Natural killer cell treated with Interleukin-12 subunit alpha and Interleukin-12 subunit beta and Interleukin-15 and Interleukin-18, amount 100 ng/mL, for 72 hours (primary cell): ENCODE data around the gene SCN1B. TPM values are rescaled to one million over a fixed set of nuclear protein-coding genes. Genes with fewer than 3 reads are reported as not detected.
"Not testable (repeated sequence)": the region's sequence is repeated elsewhere in the genome, so short reads cannot be mapped to it uniquely, and the experiment has no call there.

ENCODE experiments used
- ATAC-seq, 2 donors: fragments of 150-1000 bp; cut with Tn5 transposase in 1 of 2; sonication (Bioruptor Pico), chemical (Tn5 transposase) in 1 of 2; 2 replicates each; pipeline ENCODE4 v1.10.0; 2021
- DNase-seq: peaks from one replicate; pipeline ENCODE4 v3.0.0; 2022; ENCODE audit warnings: low spot score
- H3K27ac Mint-ChIP-seq, 2 donors: 1 replicate in 1 of 2; 2 replicates in 1 of 2; pipeline ENCODE4 v1.8.0; 2022; ENCODE audit warnings: mixed read lengths in 2 of 2, mild to moderate bottlenecking in 1 of 2, moderate library complexity in 1 of 2
- H3K27me3 Mint-ChIP-seq, 2 donors: 1 replicate in 1 of 2; 2 replicates in 1 of 2; pipeline ENCODE4 v1.8.0; 2022; ENCODE audit warnings: mixed read lengths in 2 of 2
- H3K36me3 Mint-ChIP-seq: one replicate; pipeline ENCODE4 v1.8.0; 2022; ENCODE audit warnings: mixed read lengths
- H3K4me1 Mint-ChIP-seq, 2 donors: 1 replicate in 1 of 2; 2 replicates in 1 of 2; pipeline ENCODE4 v1.8.0; 2022; ENCODE audit warnings: low read depth in 2 of 2, mixed read lengths in 2 of 2, mild to moderate bottlenecking in 1 of 2
- H3K4me3 Mint-ChIP-seq: one replicate; pipeline ENCODE4 v1.8.0; 2022; ENCODE audit warnings: mixed read lengths
- H3K9me3 Mint-ChIP-seq: 2 replicates; pipeline ENCODE4 v1.8.0; 2022; ENCODE audit warnings: mixed read lengths
- total RNA-seq, 2 donors: library from RNA; stranded (reverse); gene quantifications; one replicate each; pipeline ENCODE4 v1.2.3, GENCODE V29; 2022

Gene SCN1B
- total RNA-seq, 2 donors from 2014 or later, result 0.52 to 0.95 TPM

- H3K4me3 Mint-ChIP-seq, result no peak overlapping the region
- no peak for DNase-seq
- no peaks in the 10 kb centered on the region for H3K9me3 Mint-ChIP-seq
- ATAC-seq, result no peak
- no peaks in the 10 kb centered on the region for H3K27me3 Mint-ChIP-seq
- H3K36me3 Mint-ChIP-seq, result peaks cover 13% of the 10 kb centered on the region
- peaks cover 28 to 34% of the 10 kb centered on the region in 2 donors for H3K4me1 Mint-ChIP-seq
- H3K27ac Mint-ChIP-seq, result peak overlapping the region in 1 of 2 donors; percentile 14
Observed at GRCh38 chr19:35017507-35017906, 12.8 kb upstream of the SCN1B start.

- ATAC-seq (no peak), DNase-seq (no peak)
- peaks cover 20 to 25% of the 10 kb centered on the region in 2 donors for H3K4me1 Mint-ChIP-seq
- H3K27me3 Mint-ChIP-seq, result no peaks in the 10 kb centered on the region
- H3K9me3 Mint-ChIP-seq, result no peaks in the 10 kb centered on the region
- H3K36me3 Mint-ChIP-seq, result peaks cover 13% of the 10 kb centered on the region
- no peak overlapping the region for H3K4me3 Mint-ChIP-seq
- H3K27ac Mint-ChIP-seq, result no peak overlapping the region
Observed at GRCh38 chr19:35018379-35018778, 11.9 kb upstream of the SCN1B start.

- H3K27me3 Mint-ChIP-seq, result no peaks in the 10 kb centered on the region
- DNase-seq, result no peak
- no peak overlapping the region for H3K4me3 Mint-ChIP-seq
- H3K4me1 Mint-ChIP-seq, result peaks cover 12 to 19% of the 10 kb centered on the region in 2 donors
- H3K27ac Mint-ChIP-seq, result no peak overlapping the region
- ATAC-seq, result no peak
- no peaks in the 10 kb centered on the region for H3K9me3 Mint-ChIP-seq
- peaks cover 13% of the 10 kb centered on the region for H3K36me3 Mint-ChIP-seq
Observed at GRCh38 chr19:35019144-35019543, 11.1 kb upstream of the SCN1B start.

GRCh38 chr19:35021016-35021415 lies 9.3 kb upstream of the SCN1B start:
- DNase-seq (no peak), ATAC-seq (no peak)
- Mint-ChIP-seq H3K27me3 (no peaks in the 10 kb centered on the region), H3K27ac (no peak overlapping the region), H3K4me3 (no peak overlapping the region), H3K4me1 (peaks cover 5 to 11% of the 10 kb centered on the region in 2 donors), H3K36me3 (peaks cover 13% of the 10 kb centered on the region), H3K9me3 (no peaks in the 10 kb centered on the region)

- no peak overlapping the region for H3K4me3 Mint-ChIP-seq
- no peak overlapping the region for H3K27ac Mint-ChIP-seq
- H3K4me1 Mint-ChIP-seq, result peaks cover 5 to 11% of the 10 kb centered on the region in 2 donors
- peaks cover 13% of the 10 kb centered on the region for H3K36me3 Mint-ChIP-seq
- no peaks in the 10 kb centered on the region for H3K27me3 Mint-ChIP-seq
- no peaks in the 10 kb centered on the region for H3K9me3 Mint-ChIP-seq
- ATAC-seq (no peak), DNase-seq (no peak)
Observed at GRCh38 chr19:35021596-35021995, 8.7 kb upstream of the SCN1B start.

- Mint-ChIP-seq H3K27ac (no peak overlapping the region), H3K4me3 (no peak overlapping the region), H3K9me3 (no peaks in the 10 kb centered on the region), H3K4me1 (peaks cover 3 to 11% of the 10 kb centered on the region in 2 donors), H3K36me3 (peaks cover 12% of the 10 kb centered on the region), H3K27me3 (no peaks in the 10 kb centered on the region)
- ATAC-seq (no peak), DNase-seq (no peak)
Observed at GRCh38 chr19:35022460-35022859, 7.8 kb upstream of the SCN1B start.

GRCh38 chr19:35023428-35023827 lies 6.8 kb upstream of the SCN1B start:
- DNase-seq (no peak), ATAC-seq (peak in 1 of 2 donors; percentile 3)
- Mint-ChIP-seq H3K36me3 (peaks cover 6% of the 10 kb centered on the region), H3K4me3 (no peak overlapping the region), H3K9me3 (no peaks in the 10 kb centered on the region), H3K27me3 (no peaks in the 10 kb centered on the region), H3K4me1 (peaks cover 0 to 10% of the 10 kb centered on the region in 2 donors), H3K27ac (no peak overlapping the region)

- no peak overlapping the region for H3K4me3 Mint-ChIP-seq
Observed at GRCh38 chr19:35024095-35024494, 6.2 kb upstream of the SCN1B start.

GRCh38 chr19:35025969-35026368 lies 4.3 kb upstream of the SCN1B start:
- H3K36me3 Mint-ChIP-seq, result no peaks in the 10 kb centered on the region
- DNase-seq (no peak), ATAC-seq (no peak)
- no peaks in the 10 kb centered on the region for H3K9me3 Mint-ChIP-seq
- H3K4me1 Mint-ChIP-seq, result peaks cover 0 to 6% of the 10 kb centered on the region in 2 donors
- H3K27me3 Mint-ChIP-seq, result peaks cover 0 to 2% of the 10 kb centered on the region in 2 donors
- no peak overlapping the region for H3K27ac Mint-ChIP-seq
- no peak overlapping the region for H3K4me3 Mint-ChIP-seq

More at GRCh38 chr19:35024095-35024494, 6.2 kb upstream of the SCN1B start:
- peaks cover 6% of the 10 kb centered on the region for H3K36me3 Mint-ChIP-seq
- no peaks in the 10 kb centered on the region for H3K27me3 Mint-ChIP-seq
- ATAC-seq (no peak), DNase-seq (no peak)
- peaks cover 0 to 10% of the 10 kb centered on the region in 2 donors for H3K4me1 Mint-ChIP-seq
- no peak overlapping the region for H3K27ac Mint-ChIP-seq
- H3K9me3 Mint-ChIP-seq, result no peaks in the 10 kb centered on the region

- Mint-ChIP-seq H3K4me3 (no peak overlapping the region), H3K27ac (no peak overlapping the region), H3K36me3 (no peaks in the 10 kb centered on the region), H3K9me3 (no peaks in the 10 kb centered on the region), H3K27me3 (peaks cover 4 to 6% of the 10 kb centered on the region in 2 donors), H3K4me1 (peaks cover 4 to 10% of the 10 kb centered on the region in 2 donors)
- DNase-seq (no peak), ATAC-seq (no peak)
Observed at GRCh38 chr19:35026418-35026817, 3.9 kb upstream of the SCN1B start.

- Mint-ChIP-seq H3K9me3 (no peaks in the 10 kb centered on the region), H3K27me3 (peaks cover 8 to 11% of the 10 kb centered on the region in 2 donors), H3K4me3 (no peak overlapping the region), H3K27ac (no peak overlapping the region), H3K4me1 (peaks cover 6 to 12% of the 10 kb centered on the region in 2 donors), H3K36me3 (no peaks in the 10 kb centered on the region)
- DNase-seq, result no peak
- no peak for ATAC-seq
Observed at GRCh38 chr19:35027009-35027408, 3.3 kb upstream of the SCN1B start.

- Mint-ChIP-seq H3K4me3 (no peak overlapping the region), H3K27me3 (peaks cover 11 to 14% of the 10 kb centered on the region in 2 donors), H3K9me3 (no peaks in the 10 kb centered on the region), H3K27ac (no peak overlapping the region), H3K36me3 (no peaks in the 10 kb centered on the region), H3K4me1 (peaks cover 6 to 12% of the 10 kb centered on the region in 2 donors)
- DNase-seq (no peak), ATAC-seq (no peak)
Observed at GRCh38 chr19:35027851-35028599, 2.2 kb upstream of the SCN1B start.

GRCh38 chr19:35028600-35028885 lies 1.7 kb upstream of the SCN1B start:
- not testable (repeated sequence) for DNase-seq, H3K9me3 Mint-ChIP-seq, H3K27ac Mint-ChIP-seq, ATAC-seq, H3K4me3 Mint-ChIP-seq, H3K36me3 Mint-ChIP-seq
- Mint-ChIP-seq H3K4me1 (peaks cover 6 to 12% of the 10 kb centered on the region in 2 donors), H3K27me3 (peaks cover 11 to 15% of the 10 kb centered on the region in 2 donors)

GRCh38 chr19:35029275-35029736 lies 964 bp upstream of the SCN1B start:
- ATAC-seq, H3K27ac Mint-ChIP-seq, H3K4me1 Mint-ChIP-seq, DNase-seq, H3K36me3 Mint-ChIP-seq, H3K9me3 Mint-ChIP-seq: not testable (repeated sequence)
- Mint-ChIP-seq H3K27me3 (peaks cover 11 to 15% of the 10 kb centered on the region in 2 donors), H3K4me3 (peak overlapping the region; percentile 62)
